GM12891 (cell line): ENCODE results near the gene SLC17A9.

Experiments
- POLR2A ChIP-seq: IDR thresholded peaks from 2 replicates; pipeline ENCODE4 v1.6.1; 2011; ENCODE audit warnings: low read depth, low read length, control low read depth
- POLR2AphosphoS5 ChIP-seq: IDR thresholded peaks from 2 replicates; pipeline ENCODE4 v1.6.1; 2011; ENCODE audit warnings: low read depth, low read length, control low read depth
- TAF1 ChIP-seq: IDR thresholded peaks from 2 replicates; pipeline ENCODE4 v1.6.1; 2011; ENCODE audit warnings: low read depth, low read length, control low read depth

DNA sequence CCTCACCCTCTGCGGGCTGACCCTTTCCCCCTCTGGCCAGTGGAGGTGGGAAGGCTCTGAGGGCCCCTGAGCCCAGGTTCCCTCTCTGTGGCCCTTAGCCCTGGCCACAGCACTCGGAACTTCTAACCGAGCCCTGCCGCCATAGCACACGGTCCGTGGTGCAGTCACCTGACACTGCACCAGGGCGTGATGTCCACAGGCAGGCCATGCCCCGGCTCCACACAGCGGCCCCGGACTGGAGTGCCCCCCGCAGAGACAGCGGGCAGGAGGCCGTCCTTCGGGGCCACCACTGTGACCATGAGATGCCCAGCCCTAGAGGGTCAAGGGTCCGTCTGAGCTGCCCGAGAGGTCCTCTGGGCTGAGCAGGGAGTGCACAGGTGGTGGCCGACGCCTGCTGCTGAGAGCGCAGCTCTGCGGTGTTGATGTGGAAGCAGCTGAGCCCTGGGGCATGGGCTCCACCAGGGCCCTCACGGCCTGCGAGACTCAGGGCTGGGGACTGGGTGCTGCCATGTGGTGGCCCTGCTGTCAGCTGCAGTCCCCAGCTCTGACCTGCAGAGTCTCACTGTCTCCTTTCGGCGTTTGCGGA is 65.4 kb downstream of the SLC17A9 start:
- no peak for TF ChIP-seq POLR2A
- no peak for TF ChIP-seq POLR2AphosphoS5
- TF ChIP-seq TAF1, result no peak
